Ascending aorta (tissue), 2 donors: ENCODE results near the gene CDH5. TPM values are rescaled to one million over a fixed set of nuclear protein-coding genes. Genes with fewer than 3 reads are reported as not detected.

Experiments used
- DNase-seq, 2 donors: peaks; one replicate each; pipeline ENCODE4 v3.0.0-alpha.2; 2019; ENCODE audit warnings: low spot score in 2 of 2
- H3K27ac ChIP-seq, 2 donors: fragments of 200-600 bp; sonication (generic); one replicate each; pipeline ENCODE4 v1.5.1; 2016 to 2017; ENCODE audit warnings: mild to moderate bottlenecking in 1 of 2
- H3K27me3 ChIP-seq: fragments of 200-600 bp; sonication (generic); one replicate; pipeline ENCODE4 v1.5.1; 2017
- H3K36me3 ChIP-seq, 2 donors: fragments of 200-600 bp; sonication (generic); one replicate each; pipeline ENCODE4 v1.5.1; 2016
- H3K4me1 ChIP-seq, 2 donors: fragments of 200-600 bp; sonication (generic); one replicate each; pipeline ENCODE4 v1.5.1; 2016 to 2017; ENCODE audit warnings: mild to moderate bottlenecking in 1 of 2
- H3K4me3 ChIP-seq, 2 donors: fragments of 200-600 bp; sonication (generic); one replicate each; pipeline ENCODE4 v1.5.1; 2016 to 2017; ENCODE audit warnings: mild to moderate bottlenecking in 1 of 2
- H3K9me3 ChIP-seq, 2 donors: fragments of 200-600 bp; sonication (generic); one replicate each; pipeline ENCODE4 v1.5.1; 2016
- CTCF ChIP-seq, 3 experiments: fragments of 200-600 bp in 2 of 3; fragments of 450-650 bp in 1 of 3; sonication (generic) in 2 of 3; IDR thresholded peaks; one replicate each; pipeline ENCODE4 v1.5.1; 2016 to 2019; ENCODE audit warnings: antibody characterized with exemption in 3 of 3, mild to moderate bottlenecking in 1 of 3, moderate library complexity in 1 of 3
- intact Hi-C: fragments of 100-400 bp; cut with DNase I; formaldehyde crosslinking; loops from one replicate; pipeline ENCODE4 v1.15.1; 2023
- total RNA-seq: library from RNA; depleted of rRNA; stranded (reverse); fragments of >200 nt; gene quantifications from one replicate; pipeline ENCODE4 v1.1.0, GENCODE V29; 2016

CDH5 gene
- total RNA-seq, 1 donor from 2014 or later: 119 TPM

GRCh38 chr16:66438536-66438935 lies 72.0 kb downstream of the CDH5 start:
- Histone ChIP-seq H3K36me3 (no peaks in the 10 kb centered on the region), H3K4me3 (no peak overlapping the region), H3K9me3 (no peaks in the 10 kb centered on the region), H3K27me3 (no peaks in the 10 kb centered on the region), H3K27ac (no peak overlapping the region), H3K4me1 (no peaks in the 10 kb centered on the region)
- intact Hi-C loops: no loop called here
- no peak for DNase-seq
- no peak for TF ChIP-seq CTCF (IDR thresholded peaks at IDR 0.05)

DNA sequence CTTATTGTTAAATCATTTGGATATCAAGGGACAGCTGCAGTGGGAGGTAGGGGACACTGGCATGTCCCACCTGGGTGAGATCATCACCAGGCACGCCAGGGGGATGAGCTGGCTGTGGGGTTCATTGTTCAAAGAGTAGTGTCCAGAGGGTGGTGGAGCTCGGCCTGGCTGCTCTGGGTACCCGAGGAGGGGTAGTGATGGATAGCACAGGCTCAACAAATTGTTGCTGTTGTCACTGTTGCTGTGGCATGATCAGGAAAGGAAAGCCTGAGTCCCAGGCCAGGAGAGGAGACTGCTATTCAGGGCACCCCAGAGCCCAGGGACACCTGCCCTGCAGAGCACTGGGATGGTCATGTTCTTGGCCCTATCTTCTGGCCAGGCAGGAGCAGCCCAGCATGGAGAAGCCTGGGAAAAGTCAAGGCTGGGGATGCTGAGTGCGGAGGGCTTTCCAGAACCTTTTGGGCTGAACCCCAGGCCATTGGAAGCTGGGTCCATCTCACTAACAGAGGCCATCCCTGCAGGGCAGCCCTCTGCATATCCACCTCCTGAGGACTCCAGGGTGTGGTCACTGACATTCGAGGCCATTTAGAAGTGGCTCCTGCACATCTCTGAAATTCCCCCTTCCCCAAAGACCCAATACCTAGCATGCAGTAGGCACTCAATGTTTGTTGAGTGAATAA lies 72.7 kb downstream of the CDH5 start:
- DNase-seq: no peak
- no peak for TF ChIP-seq CTCF (IDR thresholded peaks at IDR 0.05)

GRCh38 chr16:66440271-66440802 lies 73.8 kb downstream of the CDH5 start:
- Histone ChIP-seq H3K27me3 (no peaks in the 10 kb centered on the region), H3K4me3 (no peak overlapping the region), H3K36me3 (no peaks in the 10 kb centered on the region), H3K27ac (no peak overlapping the region), H3K4me1 (no peaks in the 10 kb centered on the region), H3K9me3 (no peaks in the 10 kb centered on the region)
- no peak for TF ChIP-seq CTCF (IDR thresholded peaks at IDR 0.05)
- intact Hi-C loops: no loop called here
- DNase-seq: no peak

More for the DNA sequence above, 72.7 kb downstream of the CDH5 start:
- Histone ChIP-seq H3K4me1 (no peaks in the 10 kb centered on the region), H3K27me3 (no peaks in the 10 kb centered on the region), H3K36me3 (no peaks in the 10 kb centered on the region), H3K9me3 (no peaks in the 10 kb centered on the region), H3K27ac (no peak overlapping the region), H3K4me3 (no peak overlapping the region)
- intact Hi-C loops: no loop called here

DNA sequence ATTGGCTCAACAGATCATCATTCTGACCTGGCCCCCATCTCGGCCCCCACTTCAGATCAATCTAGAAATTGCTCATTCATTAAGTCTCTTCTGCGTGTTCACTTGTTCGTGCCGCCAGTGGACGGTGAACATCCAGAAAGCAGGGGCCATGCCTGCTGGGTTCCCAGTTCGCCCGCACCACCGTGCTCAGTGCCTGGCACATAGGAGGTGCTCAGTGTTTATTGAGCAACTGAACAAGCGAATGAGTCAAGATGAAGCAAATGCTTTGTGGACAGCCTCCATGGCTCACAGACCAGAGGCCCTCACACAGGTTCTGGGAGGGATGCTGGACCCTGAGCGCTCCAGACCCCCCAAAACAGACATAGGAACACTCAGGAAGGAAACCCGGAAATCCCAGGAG lies 74.5 kb downstream of the CDH5 start:
- no peak for TF ChIP-seq CTCF (IDR thresholded peaks at IDR 0.05)
- intact Hi-C loops: no loop called here
- no peaks in the 10 kb centered on the region for H3K4me1 ChIP-seq
- H3K27me3 ChIP-seq: no peaks in the 10 kb centered on the region
- no peak overlapping the region for H3K27ac ChIP-seq
- no peak overlapping the region for H3K4me3 ChIP-seq
- H3K9me3 ChIP-seq: no peaks in the 10 kb centered on the region
- peak in 1 of 2 donors; percentile 53 for DNase-seq
- no peaks in the 10 kb centered on the region for H3K36me3 ChIP-seq

DNA sequence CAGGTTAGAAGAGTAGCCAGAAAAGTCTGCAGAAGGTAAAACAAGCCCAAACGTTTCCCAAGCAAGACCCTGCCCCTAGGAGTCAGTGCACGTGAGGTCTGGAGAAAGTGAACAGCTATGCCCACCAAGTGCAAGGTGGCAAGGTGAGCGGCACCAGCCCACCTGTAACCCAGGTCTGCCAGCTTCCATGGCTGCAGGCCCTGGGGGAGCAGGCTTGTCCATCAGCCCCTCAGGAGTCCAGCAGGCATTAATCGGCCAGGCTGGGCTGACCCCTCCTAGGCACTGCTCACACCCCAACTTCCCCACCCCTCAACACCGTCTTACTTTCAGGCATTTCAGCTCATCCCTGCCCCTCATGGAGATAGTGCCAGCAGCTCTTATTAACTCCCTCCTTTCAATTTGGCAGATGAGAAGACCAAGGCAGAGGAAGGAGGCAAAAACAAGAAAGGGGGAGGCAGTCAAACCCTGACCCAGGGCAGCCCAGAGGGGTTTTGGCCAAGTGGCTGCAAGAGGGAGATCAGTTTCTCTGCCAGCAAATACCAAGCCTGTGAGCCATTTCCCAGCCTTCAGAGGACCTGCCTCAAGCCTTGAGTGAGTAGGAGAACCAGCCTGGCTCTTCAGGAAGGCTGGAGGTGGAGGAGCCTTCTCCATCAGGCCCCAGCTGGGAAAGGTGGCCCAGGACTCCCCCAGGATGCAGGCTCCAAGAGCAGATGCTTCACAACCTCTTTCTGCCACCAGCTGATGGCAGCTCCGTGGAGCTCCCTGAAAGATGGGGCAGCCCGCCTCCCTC lies 75.3 kb downstream of the CDH5 start:
- TF ChIP-seq CTCF (IDR thresholded peaks at IDR 0.05): no peak
- H3K4me3 ChIP-seq: no peak overlapping the region
- H3K27ac ChIP-seq: no peak overlapping the region
- no peaks in the 10 kb centered on the region for H3K27me3 ChIP-seq
- intact Hi-C loops: no loop called here
- DNase-seq: peak in 1 of 2 donors; percentile 50
- no peaks in the 10 kb centered on the region for H3K9me3 ChIP-seq
- H3K4me1 ChIP-seq: no peaks in the 10 kb centered on the region
- H3K36me3 ChIP-seq: no peaks in the 10 kb centered on the region
